CD4-positive, alpha-beta T cell treated with Interleukin-15 for 4 hours (primary cell): Measurements from ENCODE around the gene MAPKAPK5.
"Not testable (repeated sequence)": the region's sequence is repeated elsewhere in the genome, so short reads cannot be mapped to it uniquely, and the experiment has no call there.

Experiments
- DNase-seq: peaks from one replicate; pipeline ENCODE4 v3.0.0-alpha.2; 2020; ENCODE audit warnings: low spot score

The MAPKAPK5 gene

GRCh38 chr12:111841750-111842555, at the start of gene MAPKAPK5:
TSS of gene MAPKAPK5 (plus strand) at chr12:111842228. CDS start at chr12:111842734, 506 bp downstream.
- peak; percentile 97 for DNase-seq

GRCh38 chr12:111792856-111793235, 49.2 kb upstream of the MAPKAPK5 start:
- no peak for DNase-seq

- DNase-seq = no peak
Measured at GRCh38 chr12:111798182-111798581, 43.8 kb upstream of the MAPKAPK5 start.

GRCh38 chr12:111799758-111800157, 42.3 kb upstream of the MAPKAPK5 start:
- DNase-seq = no peak

GRCh38 chr12:111803038-111803626, 38.9 kb upstream of the MAPKAPK5 start:
- no peak for DNase-seq

- DNase-seq = no peak
Measured at GRCh38 chr12:111803851-111804250, 38.2 kb upstream of the MAPKAPK5 start.

DNA sequence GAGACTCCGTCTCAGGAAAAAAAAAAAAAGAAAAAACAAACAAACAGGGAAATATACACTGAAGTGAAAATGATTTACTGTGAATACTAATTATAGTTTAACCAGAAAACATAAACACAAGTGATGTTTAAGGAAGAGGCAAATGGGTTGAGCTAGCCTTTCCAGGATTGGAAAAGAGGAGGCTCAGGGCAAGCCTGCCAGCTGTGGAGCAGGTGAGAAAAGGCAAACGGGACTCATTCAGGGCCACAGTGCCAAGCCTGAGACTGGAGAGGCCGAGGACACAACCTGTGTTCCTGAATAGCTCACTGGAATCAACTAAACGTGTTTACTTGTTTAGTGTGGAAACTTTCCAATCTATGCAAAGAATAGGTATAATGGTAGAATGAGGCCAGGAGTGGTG, 35.7 kb upstream of the MAPKAPK5 start:
- DNase-seq = no peak

GRCh38 chr12:111807232-111807631, 34.8 kb upstream of the MAPKAPK5 start:
- no peak for DNase-seq

GRCh38 chr12:111812881-111813741, 28.9 kb upstream of the MAPKAPK5 start:
- peak; percentile 66 for DNase-seq

GRCh38 chr12:111816065-111816615, 25.9 kb upstream of the MAPKAPK5 start:
- no peak for DNase-seq

DNA sequence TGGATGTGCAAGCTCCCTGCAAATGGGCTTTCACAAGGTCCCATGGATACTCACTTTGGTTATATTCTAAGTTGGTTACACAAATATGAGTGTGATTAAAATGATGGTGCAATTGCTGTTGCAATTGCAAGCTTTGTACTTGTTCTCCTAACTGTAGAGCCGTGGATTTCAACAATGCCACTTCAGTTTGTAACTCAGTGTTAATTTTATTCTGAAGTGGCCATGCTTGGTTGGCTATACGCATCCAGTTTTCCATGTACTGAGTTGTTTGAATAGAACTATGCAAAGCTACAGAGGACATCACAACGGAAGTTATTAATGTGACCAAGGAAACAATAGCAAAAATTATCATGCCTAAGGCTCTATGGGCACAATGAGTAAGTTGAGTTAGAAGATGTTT, 25.1 kb upstream of the MAPKAPK5 start:
- not testable (repeated sequence) for DNase-seq

DNA sequence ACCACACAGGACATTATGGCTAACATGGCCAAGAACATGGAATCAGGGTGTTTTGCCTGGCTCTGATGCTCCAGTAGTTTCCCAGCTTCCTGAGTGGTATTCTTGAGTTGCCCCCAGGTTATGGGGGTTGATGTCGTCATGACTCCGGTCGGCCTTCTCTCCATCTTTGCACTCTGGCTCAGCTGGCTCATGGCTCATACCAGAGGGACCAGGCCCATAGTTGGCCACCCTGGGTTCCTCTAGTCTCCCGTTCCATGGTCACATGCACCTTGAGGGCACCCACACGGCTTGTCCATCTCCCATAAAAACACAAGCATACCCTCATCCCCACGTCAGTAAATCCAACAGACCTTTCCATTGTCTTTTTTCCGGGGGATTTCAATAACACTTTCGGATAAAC, 23.7 kb upstream of the MAPKAPK5 start:
- no peak for DNase-seq

DNA sequence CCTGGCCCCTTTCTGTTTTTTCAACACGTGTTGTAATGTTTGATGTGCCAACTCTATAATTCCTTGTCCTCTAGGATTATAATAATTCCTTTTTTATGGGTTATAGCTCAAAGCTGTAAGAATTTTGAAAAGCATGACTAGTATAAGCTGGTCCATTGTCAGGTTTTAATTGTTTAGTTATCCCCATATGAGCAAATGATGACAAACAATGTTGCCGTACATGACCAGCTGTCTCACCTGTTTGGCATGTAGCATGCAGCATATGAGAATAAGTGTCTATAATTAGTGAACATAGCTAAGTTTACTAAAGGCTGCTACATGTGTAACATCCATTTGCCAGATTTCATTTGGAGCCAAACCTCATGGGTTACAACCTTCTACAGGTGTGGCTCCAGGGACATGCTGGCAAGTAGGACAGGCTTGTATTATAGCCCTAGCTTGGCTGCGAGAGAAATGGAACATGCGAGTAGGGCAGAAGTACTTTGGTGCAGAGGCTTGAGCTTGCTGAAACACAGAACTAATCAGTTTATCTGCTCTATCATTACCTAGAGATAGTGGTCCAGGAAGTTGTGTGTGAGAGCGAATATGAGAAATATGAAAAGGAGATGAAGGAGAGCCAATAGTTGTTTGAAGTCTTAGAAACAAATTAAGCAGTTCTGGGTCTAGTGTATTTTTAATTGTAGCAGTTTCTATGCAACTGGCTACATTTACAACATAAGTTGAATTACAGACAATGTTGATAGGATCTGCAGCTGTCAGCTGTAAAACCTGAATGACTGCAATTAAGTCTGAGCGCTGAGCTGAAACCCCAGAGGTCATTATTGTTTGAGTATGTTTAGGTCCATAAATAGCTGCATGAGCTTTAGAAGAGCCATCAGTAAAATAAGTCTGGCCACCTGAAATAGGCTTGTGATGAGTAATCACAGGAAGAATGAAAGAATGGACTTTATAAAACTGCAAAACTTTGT, 22.6 kb upstream of the MAPKAPK5 start:
- DNase-seq = no peak

DNA sequence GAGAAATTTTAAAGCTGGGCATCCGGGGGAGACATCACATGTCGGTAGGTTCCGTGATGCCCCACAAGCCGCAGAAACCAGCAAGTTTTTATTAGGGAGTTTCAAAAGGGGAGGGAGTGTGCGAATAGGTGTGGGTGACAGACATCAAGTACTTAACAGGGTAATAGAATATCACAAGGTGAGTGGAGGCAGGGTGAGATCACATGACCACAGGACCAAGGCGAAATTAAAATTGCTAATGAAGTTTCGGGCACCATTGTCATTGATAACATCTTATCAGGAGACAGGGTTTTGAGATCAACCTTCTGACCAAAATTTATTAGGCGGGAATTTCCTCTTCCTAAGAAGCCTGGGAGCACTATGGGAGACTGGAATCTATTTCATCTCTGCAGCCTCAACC, 21.2 kb upstream of the MAPKAPK5 start:
- DNase-seq = not testable (repeated sequence)

DNA sequence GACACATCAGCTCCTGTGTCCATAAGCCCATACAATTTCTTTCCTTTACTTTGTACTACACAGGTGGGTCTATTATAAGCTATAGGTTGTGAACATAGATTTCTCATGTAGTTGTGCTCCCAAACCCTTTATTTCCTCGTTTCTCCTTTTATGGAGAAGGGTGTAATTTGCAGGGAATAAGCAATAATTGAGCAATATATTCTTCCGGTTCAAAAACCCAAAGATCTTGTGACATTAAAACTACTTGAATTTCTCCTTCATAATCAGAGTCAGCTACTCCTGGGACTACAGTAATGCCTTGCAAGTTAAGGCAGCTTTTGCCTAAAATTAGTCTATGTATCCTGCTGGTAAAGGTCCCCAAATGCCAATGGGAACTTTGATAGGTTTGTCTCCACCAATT, 19.1 kb upstream of the MAPKAPK5 start:
- DNase-seq = no peak

- DNase-seq = no peak
Measured at GRCh38 chr12:111823891-111824290, 18.1 kb upstream of the MAPKAPK5 start.

DNA sequence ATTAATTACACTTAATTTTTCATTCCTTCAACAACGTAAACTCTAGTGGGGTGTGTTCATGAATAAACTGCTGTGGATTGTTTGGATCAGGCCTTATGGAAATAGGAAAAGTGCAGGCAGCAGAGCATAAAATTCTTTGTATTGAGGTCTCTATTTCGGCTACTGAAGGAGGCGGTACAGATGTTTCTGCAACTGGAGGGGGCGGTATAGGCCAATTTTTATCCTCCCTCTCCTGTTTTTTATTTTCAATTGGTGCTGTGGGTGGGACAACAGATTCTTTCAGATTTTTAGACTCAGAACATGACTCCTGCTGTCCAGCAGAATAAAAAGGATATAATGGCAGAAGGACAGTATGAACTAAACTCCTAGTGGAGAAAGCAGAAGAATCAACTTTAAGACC, 17.7 kb upstream of the MAPKAPK5 start:
- DNase-seq = peak; percentile 20

DNA sequence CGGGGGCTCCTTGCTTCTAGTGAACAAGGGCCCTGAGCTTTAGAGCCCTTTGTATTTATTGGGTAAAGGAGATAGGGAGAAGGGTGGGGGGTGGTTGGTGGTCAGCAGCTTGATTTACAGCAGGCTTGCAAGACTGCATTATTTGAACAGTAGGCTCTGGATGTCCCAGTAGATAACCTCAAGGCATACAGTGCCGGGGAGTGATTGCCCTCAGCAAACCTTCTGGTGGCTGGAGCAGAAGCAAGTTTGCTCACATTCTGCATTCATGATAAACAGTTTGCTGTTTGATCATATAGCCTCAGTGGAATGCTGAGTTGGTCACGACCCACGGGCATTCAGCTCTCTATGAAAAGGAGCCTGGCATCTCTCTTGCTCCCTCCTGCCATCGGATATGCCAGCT, 16.5 kb upstream of the MAPKAPK5 start:
- DNase-seq = no peak

- DNase-seq = no peak
Measured at GRCh38 chr12:111826316-111826715, 15.7 kb upstream of the MAPKAPK5 start.

- DNase-seq = no peak
Measured at GRCh38 chr12:111826992-111827391, 15.0 kb upstream of the MAPKAPK5 start.

DNA sequence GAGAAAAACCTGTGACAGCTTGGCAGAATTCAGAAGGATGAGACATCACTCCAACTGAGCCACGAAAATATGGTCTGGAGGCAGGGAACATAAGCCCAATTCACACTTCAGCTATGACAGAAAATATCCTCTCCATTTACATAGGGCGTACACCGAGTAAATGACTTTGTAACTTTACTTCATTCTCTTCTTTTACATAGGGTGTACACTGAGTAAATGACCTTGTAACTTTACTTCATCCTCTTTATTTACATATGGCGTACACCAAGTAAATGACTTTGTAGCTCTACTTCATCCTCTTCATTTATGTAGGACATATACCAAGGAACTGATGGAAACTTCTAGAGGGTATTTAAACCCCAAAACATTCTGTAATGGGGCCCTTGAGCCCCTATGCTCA, 14.1 kb upstream of the MAPKAPK5 start:
- DNase-seq = no peak
